ENCODE results near the gene EZH2. TPM values are rescaled to one million over a fixed set of nuclear protein-coding genes. Genes with fewer than 3 reads are reported as not detected.

The EZH2 gene
- total RNA-seq, 3 donors from 2014 or later (not counting 1 experiment from before 2014, with no cell fraction given) = 33.4 to 42.7 (median 35.8) TPM

- Mint-ChIP-seq H3K27ac (peak overlapping the region; percentile 75 to 89), H3K4me3 (peak overlapping the region; percentile 86), H3K4me1 (peaks cover 43 to 58% of the 10 kb centered on the region in 2 donors), H3K36me3 (no peaks in the 10 kb centered on the region), H3K27me3 (ENCODE audit: low read depth in 2 of 2) (no peaks in the 10 kb centered on the region), H3K9me3 (peaks cover 0 to 4% of the 10 kb centered on the region in 2 donors)
- Histone ChIP-seq H3K4me3 (ENCODE audit: low read length) (no peak overlapping the region), H3K27me3 (ENCODE audit: control insufficient read depth, insufficient read depth, low read length) (no peaks in the 10 kb centered on the region), H3K27ac (ENCODE audit: low read length) (peak overlapping the region; percentile 49), H3K36me3 (ENCODE audit: control insufficient read depth, insufficient read depth, low read length) (no peaks in the 10 kb centered on the region), H3K4me1 (ENCODE audit: control insufficient read depth, insufficient read depth, low read length) (peaks cover 15% of the 10 kb centered on the region), H3K9me3 (ENCODE audit: control insufficient read depth, insufficient read depth, low read length) (no peaks in the 10 kb centered on the region)
- TF ChIP-seq CTCF (IDR thresholded peaks at IDR 0.05) = no peak
- intact Hi-C loops (cut with micrococcal nuclease) = no loop called here
- ATAC-seq (peak; percentile 62 to 76 (median 72)), DNase-seq (peak in 1 of 2 donors; percentile 55)
- 0% methylated on average over 2 of the region's 2 CpGs for WGBS (ENCODE audit: insufficient coverage)
Measured at GRCh38 chr7:148838905-148839304, 45.2 kb downstream of the EZH2 start.

GRCh38 chr7:148835854-148836253, 48.2 kb downstream of the EZH2 start:
- no peaks in the 10 kb centered on the region for H3K27me3 ChIP-seq (ENCODE audit: control insufficient read depth, insufficient read depth, low read length)
- 98% methylated on average over 4 of the region's 4 CpGs for WGBS (ENCODE audit: insufficient coverage)
- H3K9me3 Mint-ChIP-seq = peaks cover 0 to 4% of the 10 kb centered on the region in 2 donors
- intact Hi-C loops (cut with micrococcal nuclease) = no loop called here
- H3K36me3 Mint-ChIP-seq = no peaks in the 10 kb centered on the region
- ATAC-seq = no peak
- H3K9me3 ChIP-seq (ENCODE audit: control insufficient read depth, insufficient read depth, low read length) = no peaks in the 10 kb centered on the region
- peak overlapping the region in 1 of 2 donors; percentile 30 for H3K27ac Mint-ChIP-seq
- H3K4me3 ChIP-seq (ENCODE audit: low read length) = no peak overlapping the region
- no peak overlapping the region for H3K4me3 Mint-ChIP-seq
- DNase-seq = no peak
- H3K27ac ChIP-seq (ENCODE audit: low read length) = no peak overlapping the region
- H3K27me3 Mint-ChIP-seq (ENCODE audit: low read depth in 2 of 2) = no peaks in the 10 kb centered on the region
- H3K4me1 Mint-ChIP-seq = peaks cover 36 to 48% of the 10 kb centered on the region in 2 donors
- H3K36me3 ChIP-seq (ENCODE audit: control insufficient read depth, insufficient read depth, low read length) = no peaks in the 10 kb centered on the region
- H3K4me1 ChIP-seq (ENCODE audit: control insufficient read depth, insufficient read depth, low read length) = peaks cover 13% of the 10 kb centered on the region
- no peak for TF ChIP-seq CTCF (IDR thresholded peaks at IDR 0.05)

- DNase-seq = no peak
- no peaks in the 10 kb centered on the region for H3K36me3 Mint-ChIP-seq
- H3K9me3 Mint-ChIP-seq = peaks cover 0 to 4% of the 10 kb centered on the region in 2 donors
- H3K27me3 ChIP-seq (ENCODE audit: control insufficient read depth, insufficient read depth, low read length) = no peaks in the 10 kb centered on the region
- H3K27me3 Mint-ChIP-seq (ENCODE audit: low read depth in 2 of 2) = no peaks in the 10 kb centered on the region
- 60% methylated on average over 1 of the region's 2 CpGs for WGBS (ENCODE audit: insufficient coverage)
- intact Hi-C loops (cut with micrococcal nuclease) = no loop called here
- TF ChIP-seq CTCF (IDR thresholded peaks at IDR 0.05) = no peak
- peaks cover 31 to 42% of the 10 kb centered on the region in 2 donors for H3K4me1 Mint-ChIP-seq
- H3K4me1 ChIP-seq (ENCODE audit: control insufficient read depth, insufficient read depth, low read length) = peaks cover 10% of the 10 kb centered on the region
- H3K4me3 ChIP-seq (ENCODE audit: low read length) = no peak overlapping the region
- no peaks in the 10 kb centered on the region for H3K36me3 ChIP-seq (ENCODE audit: control insufficient read depth, insufficient read depth, low read length)
- ATAC-seq = no peak
- H3K9me3 ChIP-seq (ENCODE audit: control insufficient read depth, insufficient read depth, low read length) = no peaks in the 10 kb centered on the region
- H3K27ac ChIP-seq (ENCODE audit: low read length) = no peak overlapping the region
- H3K4me3 Mint-ChIP-seq = no peak overlapping the region
- no peak overlapping the region for H3K27ac Mint-ChIP-seq
Measured at GRCh38 chr7:148834605-148835004, 49.5 kb downstream of the EZH2 start.

- Histone ChIP-seq H3K4me3 (ENCODE audit: low read length) (no peak overlapping the region), H3K27ac (ENCODE audit: low read length) (no peak overlapping the region), H3K27me3 (ENCODE audit: control insufficient read depth, insufficient read depth, low read length) (no peaks in the 10 kb centered on the region), H3K4me1 (ENCODE audit: control insufficient read depth, insufficient read depth, low read length) (no peaks in the 10 kb centered on the region), H3K9me3 (ENCODE audit: control insufficient read depth, insufficient read depth, low read length) (no peaks in the 10 kb centered on the region), H3K36me3 (ENCODE audit: control insufficient read depth, insufficient read depth, low read length) (peaks cover 4% of the 10 kb centered on the region)
- H3K9me3 Mint-ChIP-seq = no peaks in the 10 kb centered on the region
- 98% methylated on average over 2 of the region's 2 CpGs for WGBS (ENCODE audit: insufficient coverage)
- no peak for TF ChIP-seq CTCF (IDR thresholded peaks at IDR 0.05)
- intact Hi-C loops (cut with micrococcal nuclease) = no loop called here
- H3K4me3 Mint-ChIP-seq = no peak overlapping the region
- H3K27ac Mint-ChIP-seq = no peak overlapping the region
- ATAC-seq (no peak), DNase-seq (no peak)
- no peaks in the 10 kb centered on the region for H3K27me3 Mint-ChIP-seq (ENCODE audit: low read depth in 2 of 2)
- H3K4me1 Mint-ChIP-seq = peaks cover 9 to 17% of the 10 kb centered on the region in 2 donors
- no peaks in the 10 kb centered on the region for H3K36me3 Mint-ChIP-seq
Measured at GRCh38 chr7:148831782-148832181, 52.3 kb downstream of the EZH2 start.
